ENCODE results near the gene ZNF438. TPM values are rescaled to one million over a fixed set of nuclear protein-coding genes. Genes with fewer than 3 reads are reported as not detected.

ZNF438 gene
- total and polyA plus RNA-seq, 10 of the 15 experiments (the other 5 are each of a cell fraction or from before 2014, with no cell fraction given), result 0.93 to 5.2 (median 1.9) TPM

GRCh38 chr10:30842185-30842584, 189.5 kb downstream of the ZNF438 start (continued):
- TF ChIP-seq, protein P1, sequence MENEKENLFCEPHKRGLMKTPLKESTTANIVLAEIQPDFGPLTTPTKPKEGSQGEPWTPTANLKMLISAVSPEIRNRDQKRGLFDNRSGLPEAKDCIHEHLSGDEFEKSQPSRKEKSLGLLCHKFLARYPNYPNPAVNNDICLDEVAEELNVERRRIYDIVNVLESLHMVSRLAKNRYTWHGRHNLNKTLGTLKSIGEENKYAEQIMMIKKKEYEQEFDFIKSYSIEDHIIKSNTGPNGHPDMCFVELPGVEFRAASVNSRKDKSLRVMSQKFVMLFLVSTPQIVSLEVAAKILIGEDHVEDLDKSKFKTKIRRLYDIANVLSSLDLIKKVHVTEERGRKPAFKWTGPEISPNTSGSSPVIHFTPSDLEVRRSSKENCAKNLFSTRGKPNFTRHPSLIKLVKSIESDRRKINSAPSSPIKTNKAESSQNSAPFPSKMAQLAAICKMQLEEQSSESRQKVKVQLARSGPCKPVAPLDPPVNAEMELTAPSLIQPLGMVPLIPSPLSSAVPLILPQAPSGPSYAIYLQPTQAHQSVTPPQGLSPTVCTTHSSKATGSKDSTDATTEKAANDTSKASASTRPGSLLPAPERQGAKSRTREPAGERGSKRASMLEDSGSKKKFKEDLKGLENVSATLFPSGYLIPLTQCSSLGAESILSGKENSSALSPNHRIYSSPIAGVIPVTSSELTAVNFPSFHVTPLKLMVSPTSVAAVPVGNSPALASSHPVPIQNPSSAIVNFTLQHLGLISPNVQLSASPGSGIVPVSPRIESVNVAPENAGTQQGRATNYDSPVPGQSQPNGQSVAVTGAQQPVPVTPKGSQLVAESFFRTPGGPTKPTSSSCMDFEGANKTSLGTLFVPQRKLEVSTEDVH (IDR thresholded peaks at IDR 0.05; ENCODE audit: low read depth, partially characterized antibody), result no peak
- TF ChIP-seq CHD2 (IDR thresholded peaks at IDR 0.05; ENCODE audit: borderline replicate concordance, low read depth, low read length) (no peak), ZSCAN29 (IDR thresholded peaks at IDR 0.05) (no peak), POLR2A (IDR thresholded peaks at IDR 0.05; ENCODE audit: low read depth, low read length) (no peak), SPI1 (IDR thresholded peaks at IDR 0.05; ENCODE audit: borderline replicate concordance, insufficient read depth, low read depth, low read length) (no peak), PML (IDR thresholded peaks at IDR 0.05; ENCODE audit: low read length) (no peak)
- TF ChIP-seq, protein P2, sequence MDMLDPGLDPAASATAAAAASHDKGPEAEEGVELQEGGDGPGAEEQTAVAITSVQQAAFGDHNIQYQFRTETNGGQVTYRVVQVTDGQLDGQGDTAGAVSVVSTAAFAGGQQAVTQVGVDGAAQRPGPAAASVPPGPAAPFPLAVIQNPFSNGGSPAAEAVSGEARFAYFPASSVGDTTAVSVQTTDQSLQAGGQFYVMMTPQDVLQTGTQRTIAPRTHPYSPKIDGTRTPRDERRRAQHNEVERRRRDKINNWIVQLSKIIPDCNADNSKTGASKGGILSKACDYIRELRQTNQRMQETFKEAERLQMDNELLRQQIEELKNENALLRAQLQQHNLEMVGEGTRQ (IDR thresholded peaks at IDR 0.05; ENCODE audit: borderline replicate concordance, low read depth, low read length), result no peak

GRCh38 chr10:30840395-30841050, 191.1 kb downstream of the ZNF438 start:
- no peaks in the 10 kb centered on the region for H3K27me3 ChIP-seq (replicated peaks in 1 of 2; ENCODE audit: control insufficient read depth in 2 of 2, insufficient read depth in 2 of 2, low read length in 1 of 2)
- ChIA-PET CTCF (interaction anchor here (0.6 to 1.3 kb wide), 3 partner anchors 10 to 965 kb away, joined by 3 read pairs; no protein-coding TSS in a partner anchor), POLR2A (no interaction called here), RAD21 (ENCODE audit: unreplicated experiment) (no interaction called here), SMC1A (ENCODE audit: uncharacterized antibody, unreplicated experiment) (no interaction called here)
- no peaks in the 10 kb centered on the region for H3K9me3 ChIP-seq (replicated peaks; ENCODE audit: control insufficient read depth, insufficient read depth, low read length)
- no peak for FAIRE-seq
- H3K4me2 ChIP-seq (ENCODE audit: control insufficient read depth, insufficient read depth), result no peak overlapping the region
- H3K27ac ChIP-seq (ENCODE audit: control insufficient read depth, insufficient read depth), result no peak overlapping the region
- in situ Hi-C loops (cut with MboI), result no loop called here
- ATAC-seq, result no peak
- no peak overlapping the region for H3K9ac ChIP-seq (ENCODE audit: control insufficient read depth, insufficient read depth, low read length)
- H4K20me1 ChIP-seq (ENCODE audit: control insufficient read depth, insufficient read depth), result no peaks in the 10 kb centered on the region
- H2AFZ ChIP-seq (ENCODE audit: control insufficient read depth, low read depth, low read length), result no peak overlapping the region
- H3K4me1 ChIP-seq (ENCODE audit: control insufficient read depth, insufficient read depth, low read length), result no peaks in the 10 kb centered on the region
- DNase-seq (ENCODE audit: low read depth, low spot score), result no peak
- intact Hi-C loops (cut with micrococcal nuclease; ENCODE audit: unreplicated experiment), result no loop called here
- H3K79me2 ChIP-seq (ENCODE audit: control insufficient read depth, insufficient read depth, low read length), result no peaks in the 10 kb centered on the region
- WGBS (ENCODE audit: insufficient coverage, insufficient replicate concordance, low lambda C conversion rate, missing lambda C conversion rate), result 64% methylated on average over 6 of the region's 6 CpGs
- H3K36me3 ChIP-seq (ENCODE audit: control insufficient read depth in 2 of 2, insufficient read depth in 2 of 2, low read length in 1 of 2), result no peaks in the 10 kb centered on the region
- no TSS peak for BruUV-seq (replicated peaks)
- no peak overlapping the region for H3K4me3 ChIP-seq
- TF ChIP-seq FOXK2 (IDR thresholded peaks at IDR 0.05) (no peak), BCL11A (IDR thresholded peaks at IDR 0.05; ENCODE audit: low read depth, low read length) (no peak), MAX (IDR thresholded peaks at IDR 0.05; ENCODE audit: low read depth, low read length) (no peak), EZH2 (IDR thresholded peaks at IDR 0.05; ENCODE audit: borderline replicate concordance, control insufficient read depth, low read depth, low read length) (no peak), TARDBP (IDR thresholded peaks at IDR 0.05; ENCODE audit: borderline replicate concordance) (no peak), NR2F1 (conservative IDR thresholded peaks at IDR 0.05) (no peak), NFYA (IDR thresholded peaks at IDR 0.05; ENCODE audit: borderline replicate concordance, low read depth, low read length) (no peak), YBX1 (IDR thresholded peaks at IDR 0.05) (no peak), SREBF2 (IDR thresholded peaks at IDR 0.05; ENCODE audit: low read length) (no peak)
- TF ChIP-seq, protein P3, sequence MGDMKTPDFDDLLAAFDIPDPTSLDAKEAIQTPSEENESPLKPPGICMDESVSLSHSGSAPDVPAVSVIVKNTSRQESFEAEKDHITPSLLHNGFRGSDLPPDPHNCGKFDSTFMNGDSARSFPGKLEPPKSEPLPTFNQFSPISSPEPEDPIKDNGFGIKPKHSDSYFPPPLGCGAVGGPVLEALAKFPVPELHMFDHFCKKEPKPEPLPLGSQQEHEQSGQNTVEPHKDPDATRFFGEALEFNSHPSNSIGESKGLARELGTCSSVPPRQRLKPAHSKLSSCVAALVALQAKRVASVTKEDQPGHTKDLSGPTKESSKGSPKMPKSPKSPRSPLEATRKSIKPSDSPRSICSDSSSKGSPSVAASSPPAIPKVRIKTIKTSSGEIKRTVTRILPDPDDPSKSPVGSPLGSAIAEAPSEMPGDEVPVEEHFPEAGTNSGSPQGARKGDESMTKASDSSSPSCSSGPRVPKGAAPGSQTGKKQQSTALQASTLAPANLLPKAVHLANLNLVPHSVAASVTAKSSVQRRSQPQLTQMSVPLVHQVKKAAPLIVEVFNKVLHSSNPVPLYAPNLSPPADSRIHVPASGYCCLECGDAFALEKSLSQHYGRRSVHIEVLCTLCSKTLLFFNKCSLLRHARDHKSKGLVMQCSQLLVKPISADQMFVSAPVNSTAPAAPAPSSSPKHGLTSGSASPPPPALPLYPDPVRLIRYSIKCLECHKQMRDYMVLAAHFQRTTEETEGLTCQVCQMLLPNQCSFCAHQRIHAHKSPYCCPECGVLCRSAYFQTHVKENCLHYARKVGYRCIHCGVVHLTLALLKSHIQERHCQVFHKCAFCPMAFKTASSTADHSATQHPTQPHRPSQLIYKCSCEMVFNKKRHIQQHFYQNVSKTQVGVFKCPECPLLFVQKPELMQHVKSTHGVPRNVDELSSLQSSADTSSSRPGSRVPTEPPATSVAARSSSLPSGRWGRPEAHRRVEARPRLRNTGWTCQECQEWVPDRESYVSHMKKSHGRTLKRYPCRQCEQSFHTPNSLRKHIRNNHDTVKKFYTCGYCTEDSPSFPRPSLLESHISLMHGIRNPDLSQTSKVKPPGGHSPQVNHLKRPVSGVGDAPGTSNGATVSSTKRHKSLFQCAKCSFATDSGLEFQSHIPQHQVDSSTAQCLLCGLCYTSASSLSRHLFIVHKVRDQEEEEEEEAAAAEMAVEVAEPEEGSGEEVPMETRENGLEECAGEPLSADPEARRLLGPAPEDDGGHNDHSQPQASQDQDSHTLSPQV (IDR thresholded peaks at IDR 0.05), result no peak
